Renal cortex interstitium (tissue), 11 donors: ENCODE data around the gene CYTH1. TPM values are rescaled to one million over a fixed set of nuclear protein-coding genes. Genes with fewer than 3 reads are reported as not detected.

Experiments used
- DNase-seq, 11 donors: peaks; one replicate each; pipeline ENCODE4 v3.0.0-alpha.2; 2013; ENCODE audit warnings: low read depth in 9 of 11, low spot score in 4 of 11; ENCODE audit errors: extremely low read depth in 1 of 11
- polyA plus RNA-seq, 3 donors: library from polyadenylated mRNA; unstranded; fragments of 120-200 nt; gene quantifications; one replicate each; pipeline ENCODE4 v1.2.1, GENCODE V29; 2013; ENCODE audit not compliant: insufficient read length in 3 of 3

Gene CYTH1
- polyA plus RNA-seq, 3 donors: 23.1 to 26.3 (median 23.2) TPM

GRCh38 chr17:78726513-78726912 lies 55.6 kb downstream of the CYTH1 start:
- DNase-seq: no peak

- no peak for DNase-seq
Measured at GRCh38 chr17:78725448-78726021, 56.5 kb downstream of the CYTH1 start.

GRCh38 chr17:78724999-78725398 lies 57.1 kb downstream of the CYTH1 start:
- DNase-seq: no peak

- DNase-seq: no peak
Measured at GRCh38 chr17:78724544-78724943, 57.5 kb downstream of the CYTH1 start.

- DNase-seq: no peak
Measured at GRCh38 chr17:78723957-78724356, 58.1 kb downstream of the CYTH1 start.

GRCh38 chr17:78723001-78723796 lies 58.9 kb downstream of the CYTH1 start:
- peak in 8 of 11 donors; percentile 68 to 83 (median 74) for DNase-seq

GRCh38 chr17:78722246-78722761 lies 59.8 kb downstream of the CYTH1 start:
- no peak for DNase-seq

GRCh38 chr17:78719630-78720298 lies 62.3 kb downstream of the CYTH1 start:
- no peak for DNase-seq

GRCh38 chr17:78718575-78719208 lies 63.4 kb downstream of the CYTH1 start:
- no peak for DNase-seq

GRCh38 chr17:78717431-78717980 lies 64.6 kb downstream of the CYTH1 start:
- peak in 2 of 11 donors; percentile 20 to 29 for DNase-seq

GRCh38 chr17:78716814-78717393 lies 65.2 kb downstream of the CYTH1 start:
- DNase-seq: peak in 2 of 11 donors; percentile 29 to 39

- DNase-seq: no peak
Measured at GRCh38 chr17:78716292-78716691, 65.8 kb downstream of the CYTH1 start.

- no peak for DNase-seq
Measured at GRCh38 chr17:78715876-78716275, 66.2 kb downstream of the CYTH1 start.

GRCh38 chr17:78715000-78715771 lies 66.9 kb downstream of the CYTH1 start:
- DNase-seq: no peak

- DNase-seq: no peak
Measured at GRCh38 chr17:78714534-78714933, 67.5 kb downstream of the CYTH1 start.

- DNase-seq: no peak
Measured at GRCh38 chr17:78712043-78712442, 70.0 kb downstream of the CYTH1 start.

GRCh38 chr17:78710607-78711006 lies 71.5 kb downstream of the CYTH1 start:
- DNase-seq: no peak

- peak in 4 of 11 donors; percentile 20 to 66 (median 24) for DNase-seq
Measured at GRCh38 chr17:78709751-78710181, 72.3 kb downstream of the CYTH1 start.
